CD4-positive, CD25-positive, alpha-beta regulatory T cell (primary cell): ENCODE measurements around the gene PRR14. TPM values are rescaled to one million over a fixed set of nuclear protein-coding genes. Genes with fewer than 3 reads are reported as not detected.
A peak's percentile ranks its signal among the peaks of the same experiment; 100 is the strongest.

ENCODE experiments used
- ATAC-seq, 2 donors: fragments of 150-1000 bp; cut with Tn5 transposase; one replicate each; pipeline ENCODE4 v1.10.0; 2021; ENCODE audit warnings: low read depth in 2 of 2, moderate number of reproducible peaks in 2 of 2, moderate library complexity in 1 of 2
- DNase-seq, 3 donors: peaks; one replicate each; pipeline versions ENCODE4 v3.0.0 to v3.0.0-alpha.2; 2012 to 2022; ENCODE audit warnings: mixed read lengths in 1 of 3
- H3K27ac ChIP-seq: one replicate; pipeline ENCODE4 v1.7.0; 2013; ENCODE audit warnings: mild to moderate bottlenecking, low read length; ENCODE audit not compliant: insufficient read depth, poor library complexity, severe bottlenecking
- H3K27me3 ChIP-seq: one replicate; pipeline ENCODE4 v1.7.0; 2013; ENCODE audit warnings: low read length; ENCODE audit not compliant: control insufficient read depth, insufficient read depth
- H3K36me3 ChIP-seq: one replicate; pipeline ENCODE4 v1.7.0; 2013; ENCODE audit warnings: mild to moderate bottlenecking, low read length, moderate library complexity; ENCODE audit not compliant: control insufficient read depth, insufficient read depth
- H3K4me1 ChIP-seq: 2 replicates; pipeline ENCODE4 v1.7.0; 2013; ENCODE audit warnings: mild to moderate bottlenecking, low read length; ENCODE audit not compliant: insufficient read depth, control insufficient read depth, poor library complexity, severe bottlenecking
- H3K4me3 ChIP-seq: one replicate; pipeline ENCODE4 v1.7.0; 2013; ENCODE audit warnings: low read depth, mild to moderate bottlenecking, low read length, moderate library complexity
- H3K9me3 ChIP-seq, 2 experiments: 1 replicate in 1 of 2; 2 replicates in 1 of 2; pipeline ENCODE4 v1.7.0; 2013; ENCODE audit warnings: low read length in 2 of 2, mild to moderate bottlenecking in 1 of 2, moderate library complexity in 1 of 2; ENCODE audit not compliant: control insufficient read depth in 2 of 2
- H3K27ac Mint-ChIP-seq, 3 donors: one replicate each; pipeline ENCODE4 v1.8.0; 2020 to 2022; ENCODE audit warnings: mild to moderate bottlenecking in 3 of 3, mixed read lengths in 3 of 3, moderate library complexity in 2 of 3
- H3K27me3 Mint-ChIP-seq: one replicate; pipeline ENCODE4 v1.8.0; 2022; ENCODE audit warnings: mild to moderate bottlenecking, mixed read lengths
- H3K36me3 Mint-ChIP-seq: one replicate; pipeline ENCODE4 v1.8.0; 2020; ENCODE audit warnings: mixed read lengths
- H3K4me1 Mint-ChIP-seq, 4 donors: one replicate each; pipeline ENCODE4 v1.8.0; 2020 to 2022; ENCODE audit warnings: mixed read lengths in 4 of 4, mild to moderate bottlenecking in 1 of 4
- H3K4me3 Mint-ChIP-seq, 4 donors: one replicate each; pipeline ENCODE4 v1.8.0; 2020 to 2022; ENCODE audit warnings: mild to moderate bottlenecking in 4 of 4, mixed read lengths in 4 of 4, moderate library complexity in 3 of 4
- H3K9me3 Mint-ChIP-seq, 7 donors: one replicate each; pipeline ENCODE4 v1.8.0; 2020 to 2022; ENCODE audit warnings: mixed read lengths in 7 of 7, mild to moderate bottlenecking in 3 of 7, moderate library complexity in 2 of 7
- polyA plus RNA-seq, 4 donors: library from polyadenylated mRNA; unstranded; fragments of 300-500 nt; fragmentation: Illumina TruSeq; gene quantifications; one replicate each; pipeline ENCODE4 v1.2.3, GENCODE V29; 2021
- total RNA-seq: library from RNA; stranded (reverse); gene quantifications from one replicate; pipeline ENCODE4 v1.2.3, GENCODE V29; 2022

Gene PRR14
- total and polyA plus RNA-seq, 5 donors from 2014 or later, result 12.7 to 104 (median 14.5) TPM

- H3K27me3 ChIP-seq, result no peaks in the 10 kb centered on the region
- no peaks in the 10 kb centered on the region for H3K9me3 Mint-ChIP-seq
- H3K27ac ChIP-seq, result peak overlapping the region; percentile 96
- H3K27ac Mint-ChIP-seq, result peak overlapping the region; percentile 98 to 100 (median 100)
- peaks cover 16% of the 10 kb centered on the region for H3K4me1 ChIP-seq
- peaks cover 38% of the 10 kb centered on the region for H3K36me3 ChIP-seq
- peak; percentile 47 to 56 for ATAC-seq
- H3K4me3 Mint-ChIP-seq, result peak overlapping the region; percentile 90 to 100 (median 100)
- H3K36me3 Mint-ChIP-seq, result peaks cover 9% of the 10 kb centered on the region
- peak; percentile 63 to 84 (median 73) for DNase-seq
- no peaks in the 10 kb centered on the region for H3K9me3 ChIP-seq
- H3K4me1 Mint-ChIP-seq, result peaks cover 0 to 31% (median 17%) of the 10 kb centered on the region in 4 donors
- H3K27me3 Mint-ChIP-seq, result peaks cover 12% of the 10 kb centered on the region
- peak overlapping the region; percentile 89 for H3K4me3 ChIP-seq
Observed at GRCh38 chr16:30651124-30652004, 604 bp downstream of the PRR14 start.

- Histone ChIP-seq H3K4me1 (peaks cover 19% of the 10 kb centered on the region), H3K27me3 (no peaks in the 10 kb centered on the region), H3K36me3 (peaks cover 39% of the 10 kb centered on the region), H3K4me3 (peak overlapping the region; percentile 57), H3K9me3 (no peaks in the 10 kb centered on the region), H3K27ac (peak overlapping the region; percentile 96)
- peak overlapping the region; percentile 90 to 91 (median 91) for H3K27ac Mint-ChIP-seq
- no peaks in the 10 kb centered on the region for H3K9me3 Mint-ChIP-seq
- peak overlapping the region; percentile 83 to 96 (median 89) for H3K4me3 Mint-ChIP-seq
- peaks cover 12% of the 10 kb centered on the region for H3K27me3 Mint-ChIP-seq
- H3K4me1 Mint-ChIP-seq, result peaks cover 0 to 37% (median 18%) of the 10 kb centered on the region in 4 donors
- ATAC-seq (no peak), DNase-seq (peak in 1 of 3 donors; percentile 15)
- peaks cover 10% of the 10 kb centered on the region for H3K36me3 Mint-ChIP-seq
Observed at GRCh38 chr16:30652005-30652296, 1.2 kb downstream of the PRR14 start.

DNA sequence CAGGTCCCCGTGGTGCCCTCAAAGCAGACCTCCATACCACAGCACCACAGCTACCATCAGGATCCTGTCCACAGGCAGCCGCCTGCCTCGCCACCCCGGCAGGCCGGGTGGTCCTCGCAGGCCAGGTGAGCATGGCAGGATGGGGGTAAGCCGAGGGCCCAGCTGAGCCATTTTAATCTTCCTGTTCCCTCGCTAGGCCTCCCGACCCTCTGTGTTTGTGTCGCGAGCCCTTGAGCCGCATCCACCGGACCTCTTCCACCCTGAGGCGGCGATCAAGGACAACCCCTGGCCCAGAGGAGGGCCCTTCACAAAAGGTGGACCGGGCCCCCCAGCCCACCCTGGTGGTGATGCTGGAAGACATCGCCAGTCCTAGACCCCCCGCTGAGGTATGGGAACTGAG, 2.0 kb downstream of the PRR14 start:
- DNase-seq (no peak), ATAC-seq (no peak)
- H3K36me3 ChIP-seq, result peaks cover 39% of the 10 kb centered on the region
- Mint-ChIP-seq H3K4me1 (peaks cover 0 to 44% (median 22%) of the 10 kb centered on the region in 4 donors), H3K4me3 (peak overlapping the region; percentile 83 to 91 (median 89)), H3K27ac (peak overlapping the region in 2 of 3 donors; percentile 90 to 91), H3K27me3 (peaks cover 12% of the 10 kb centered on the region), H3K9me3 (no peaks in the 10 kb centered on the region), H3K36me3 (peaks cover 10% of the 10 kb centered on the region)
- no peak overlapping the region for H3K4me3 ChIP-seq
- H3K9me3 ChIP-seq, result no peaks in the 10 kb centered on the region
- H3K4me1 ChIP-seq, result peaks cover 26% of the 10 kb centered on the region
- peak overlapping the region; percentile 96 for H3K27ac ChIP-seq
- no peaks in the 10 kb centered on the region for H3K27me3 ChIP-seq

- H3K36me3 Mint-ChIP-seq, result peaks cover 10% of the 10 kb centered on the region
- no peaks in the 10 kb centered on the region for H3K27me3 ChIP-seq
- H3K4me3 Mint-ChIP-seq, result peak overlapping the region in 1 of 4 donors; percentile 16
- DNase-seq (no peak), ATAC-seq (no peak)
- H3K27me3 Mint-ChIP-seq, result peaks cover 9% of the 10 kb centered on the region
- H3K9me3 Mint-ChIP-seq, result no peaks in the 10 kb centered on the region
- H3K4me1 ChIP-seq, result peaks cover 31% of the 10 kb centered on the region
- H3K4me3 ChIP-seq, result no peak overlapping the region
- peaks cover 0 to 42% (median 22%) of the 10 kb centered on the region in 4 donors for H3K4me1 Mint-ChIP-seq
- peaks cover 39% of the 10 kb centered on the region for H3K36me3 ChIP-seq
- H3K27ac ChIP-seq, result no peak overlapping the region
- H3K27ac Mint-ChIP-seq, result no peak overlapping the region
- H3K9me3 ChIP-seq, result no peaks in the 10 kb centered on the region
Observed at GRCh38 chr16:30654856-30655255, 4.1 kb downstream of the PRR14 start.

GRCh38 chr16:30655815-30656347, 5.1 kb downstream of the PRR14 start:
- no peak overlapping the region for H3K27ac ChIP-seq
- Mint-ChIP-seq H3K9me3 (no peaks in the 10 kb centered on the region), H3K27me3 (no peaks in the 10 kb centered on the region), H3K4me1 (peaks cover 4 to 40% (median 20%) of the 10 kb centered on the region in 4 donors), H3K27ac (peak overlapping the region in 1 of 3 donors; percentile 33), H3K36me3 (peaks cover 13% of the 10 kb centered on the region), H3K4me3 (peak overlapping the region in 2 of 4 donors; percentile 15 to 72)
- peaks cover 39% of the 10 kb centered on the region for H3K36me3 ChIP-seq
- ATAC-seq, result no peak
- H3K4me3 ChIP-seq, result no peak overlapping the region
- H3K4me1 ChIP-seq, result peaks cover 37% of the 10 kb centered on the region
- H3K27me3 ChIP-seq, result no peaks in the 10 kb centered on the region
- no peak for DNase-seq
- H3K9me3 ChIP-seq, result no peaks in the 10 kb centered on the region

DNA sequence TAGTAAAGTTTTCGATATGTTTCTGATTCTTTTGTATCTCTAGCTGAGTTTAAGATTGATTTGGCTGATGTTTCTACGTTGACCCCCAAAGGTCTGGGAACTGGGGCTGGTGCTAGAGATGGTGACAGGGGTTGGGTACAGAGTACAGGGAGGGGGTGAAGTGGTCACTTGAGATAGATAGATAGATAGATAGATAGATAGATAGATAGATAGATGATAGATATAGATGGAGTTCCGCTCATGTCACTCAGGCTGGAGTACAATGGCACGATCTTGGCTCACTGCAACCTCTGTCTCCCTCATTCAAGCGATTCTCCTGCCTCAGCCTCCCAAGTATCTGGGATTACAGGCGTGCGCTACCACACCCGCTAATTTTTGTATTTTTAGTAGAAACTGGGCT, 5.6 kb downstream of the PRR14 start:
- peak overlapping the region; percentile 35 to 72 (median 56) for H3K4me3 Mint-ChIP-seq
- Histone ChIP-seq H3K27me3 (no peaks in the 10 kb centered on the region), H3K4me3 (no peak overlapping the region), H3K9me3 (no peaks in the 10 kb centered on the region), H3K36me3 (peaks cover 41% of the 10 kb centered on the region), H3K4me1 (peaks cover 39% of the 10 kb centered on the region), H3K27ac (no peak overlapping the region)
- no peaks in the 10 kb centered on the region for H3K9me3 Mint-ChIP-seq
- ATAC-seq, result no peak
- H3K27ac Mint-ChIP-seq, result peak overlapping the region in 2 of 3 donors; percentile 33 to 53
- peaks cover 17% of the 10 kb centered on the region for H3K36me3 Mint-ChIP-seq
- no peaks in the 10 kb centered on the region for H3K27me3 Mint-ChIP-seq
- peaks cover 7 to 43% (median 24%) of the 10 kb centered on the region in 4 donors for H3K4me1 Mint-ChIP-seq
- no peak for DNase-seq

DNA sequence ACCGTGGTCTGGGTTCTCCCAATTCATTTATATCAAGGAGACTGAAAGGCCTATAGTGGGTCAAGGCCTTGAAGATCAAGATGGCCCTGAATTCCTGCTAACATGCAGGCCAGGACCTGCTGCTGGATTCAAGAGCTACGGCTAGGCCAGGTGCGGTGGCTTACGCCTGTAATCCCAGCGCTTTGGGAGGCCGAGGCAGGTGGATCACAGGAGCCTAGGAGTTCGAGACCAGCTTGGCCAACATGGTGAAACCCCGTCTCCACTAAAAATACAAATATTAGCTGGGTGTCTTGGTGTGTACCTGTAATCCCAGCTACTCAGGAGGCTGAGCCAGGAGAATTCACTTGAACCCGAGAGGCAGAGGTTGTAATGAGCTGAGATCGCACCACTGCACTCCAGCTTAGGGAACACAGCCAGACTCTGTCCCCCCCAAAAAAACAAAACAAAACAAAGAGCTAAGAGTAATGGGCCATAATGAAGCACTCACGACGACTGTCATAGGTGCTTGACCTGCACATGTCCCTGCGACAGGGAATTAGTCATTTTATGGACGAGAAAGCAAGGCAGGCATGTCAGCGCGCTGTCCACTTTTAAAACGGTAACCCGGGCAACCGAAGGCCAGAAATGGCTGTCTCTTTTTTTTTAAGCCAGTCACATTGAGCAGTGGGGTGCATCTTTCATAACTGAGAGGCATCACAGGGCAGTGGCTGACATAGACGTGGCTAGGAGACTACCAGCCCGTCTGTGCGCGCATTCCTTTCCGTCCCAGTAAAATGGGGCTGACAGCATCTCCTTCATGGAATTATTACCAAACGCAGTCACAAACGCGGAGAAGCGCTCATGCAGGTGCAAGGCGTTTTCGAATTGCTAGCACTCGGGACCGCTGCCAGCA, 6.5 kb downstream of the PRR14 start:
- peaks cover 48% of the 10 kb centered on the region for H3K36me3 ChIP-seq
- Mint-ChIP-seq H3K27me3 (no peaks in the 10 kb centered on the region), H3K9me3 (no peaks in the 10 kb centered on the region), H3K27ac (peak overlapping the region; percentile 69 to 100 (median 94)), H3K4me3 (peak overlapping the region; percentile 78 to 95 (median 88)), H3K36me3 (peaks cover 25% of the 10 kb centered on the region), H3K4me1 (peaks cover 12 to 44% (median 26%) of the 10 kb centered on the region in 4 donors)
- H3K9me3 ChIP-seq, result no peaks in the 10 kb centered on the region
- H3K27me3 ChIP-seq, result no peaks in the 10 kb centered on the region
- no peak for ATAC-seq
- H3K4me1 ChIP-seq, result peaks cover 41% of the 10 kb centered on the region
- peak overlapping the region; percentile 100 for H3K27ac ChIP-seq
- DNase-seq, result no peak
- H3K4me3 ChIP-seq, result peak overlapping the region; percentile 67
